Dendritic cell treated with granulocyte-macrophage colony-stimulating factor and Interleukin-4, amounts not matched to agents 40 ng/mL and 50 ng/mL, for 4 days (primary cell): Measurements from ENCODE around the gene CNDP2.
A peak's percentile ranks its signal among the peaks of the same experiment; 100 is the strongest.

Source experiments
- H3K27ac Mint-ChIP-seq: one replicate; pipeline ENCODE4 v1.8.0; 2022; ENCODE audit warnings: mild to moderate bottlenecking, mixed read lengths
- H3K27me3 Mint-ChIP-seq: one replicate; pipeline ENCODE4 v1.8.0; 2022; ENCODE audit warnings: mild to moderate bottlenecking, mixed read lengths
- H3K36me3 Mint-ChIP-seq: one replicate; pipeline ENCODE4 v1.8.0; 2022; ENCODE audit warnings: low read depth, mixed read lengths
- H3K4me1 Mint-ChIP-seq: one replicate; pipeline ENCODE4 v1.8.0; 2022; ENCODE audit warnings: low read depth, mixed read lengths
- H3K4me3 Mint-ChIP-seq: one replicate; pipeline ENCODE4 v1.8.0; 2022; ENCODE audit warnings: mild to moderate bottlenecking, moderate library complexity, mixed read lengths
- H3K9me3 Mint-ChIP-seq: one replicate; pipeline ENCODE4 v1.8.0; 2022; ENCODE audit warnings: mixed read lengths
- intact Hi-C: fragments of 100-400 bp; cut with micrococcal nuclease; formaldehyde crosslinking; loops from one replicate; pipeline ENCODE4 v1.15.0; 2022

CNDP2 gene

GRCh38 chr18:74534150-74534969 is 38.2 kb downstream of the CNDP2 start, which contains the start of gene CNDP1:
Gene CNDP1, plus strand, starts transcription at chr18:74534500. Its CDS starts 168 bp downstream, at chr18:74534668.
- no peaks in the 10 kb centered on the region for H3K4me1 Mint-ChIP-seq
- no peak within 1 kb of the TSS for H3K4me3 Mint-ChIP-seq
- no peak within 1 kb of the TSS for H3K27ac Mint-ChIP-seq

GRCh38 chr18:74534981-74535649 is 39.0 kb downstream of the CNDP2 start:
- H3K27me3 Mint-ChIP-seq, result peaks cover 4% of the 10 kb centered on the region
- intact Hi-C loops, result no loop called here
- no peak overlapping the region for H3K27ac Mint-ChIP-seq
- no peaks in the 10 kb centered on the region for H3K36me3 Mint-ChIP-seq
- no peak overlapping the region for H3K4me3 Mint-ChIP-seq
- no peaks in the 10 kb centered on the region for H3K4me1 Mint-ChIP-seq
- no peaks in the 10 kb centered on the region for H3K9me3 Mint-ChIP-seq

More at GRCh38 chr18:74534150-74534969, 38.2 kb downstream of the CNDP2 start, which contains the start of gene CNDP1:
- no peaks in the 10 kb centered on the region for H3K9me3 Mint-ChIP-seq
- no peaks in the 10 kb centered on the region for H3K36me3 Mint-ChIP-seq
- H3K27me3 Mint-ChIP-seq, result peaks cover 4% of the 10 kb centered on the region
- intact Hi-C loops, result no loop called here

- no peaks in the 10 kb centered on the region for H3K9me3 Mint-ChIP-seq
- no peaks in the 10 kb centered on the region for H3K36me3 Mint-ChIP-seq
- H3K27me3 Mint-ChIP-seq, result no peaks in the 10 kb centered on the region
- H3K4me3 Mint-ChIP-seq, result no peak overlapping the region
- no peaks in the 10 kb centered on the region for H3K4me1 Mint-ChIP-seq
- intact Hi-C loops, result no loop called here
- no peak overlapping the region for H3K27ac Mint-ChIP-seq
Measured at GRCh38 chr18:74539289-74539688, 43.1 kb downstream of the CNDP2 start.

- no peaks in the 10 kb centered on the region for H3K27me3 Mint-ChIP-seq
- no peaks in the 10 kb centered on the region for H3K9me3 Mint-ChIP-seq
- H3K4me3 Mint-ChIP-seq, result no peak overlapping the region
- H3K27ac Mint-ChIP-seq, result no peak overlapping the region
- H3K4me1 Mint-ChIP-seq, result no peaks in the 10 kb centered on the region
- H3K36me3 Mint-ChIP-seq, result no peaks in the 10 kb centered on the region
- intact Hi-C loops, result no loop called here
Measured at GRCh38 chr18:74540652-74541421, 44.7 kb downstream of the CNDP2 start.

GRCh38 chr18:74541703-74542555 is 45.8 kb downstream of the CNDP2 start:
- H3K9me3 Mint-ChIP-seq, result no peaks in the 10 kb centered on the region
- H3K4me1 Mint-ChIP-seq, result peaks cover 10% of the 10 kb centered on the region
- H3K4me3 Mint-ChIP-seq, result no peak overlapping the region
- intact Hi-C loops, result no loop called here
- no peaks in the 10 kb centered on the region for H3K36me3 Mint-ChIP-seq
- H3K27ac Mint-ChIP-seq, result no peak overlapping the region
- H3K27me3 Mint-ChIP-seq, result peaks cover 3% of the 10 kb centered on the region

- peaks cover 3% of the 10 kb centered on the region for H3K27me3 Mint-ChIP-seq
- H3K4me1 Mint-ChIP-seq, result peaks cover 10% of the 10 kb centered on the region
- intact Hi-C loops, result no loop called here
- no peak overlapping the region for H3K27ac Mint-ChIP-seq
- H3K4me3 Mint-ChIP-seq, result no peak overlapping the region
- H3K9me3 Mint-ChIP-seq, result no peaks in the 10 kb centered on the region
- no peaks in the 10 kb centered on the region for H3K36me3 Mint-ChIP-seq
Measured at GRCh38 chr18:74544898-74545297, 48.7 kb downstream of the CNDP2 start.

- Mint-ChIP-seq H3K27me3 (peaks cover 3% of the 10 kb centered on the region), H3K4me3 (no peak overlapping the region), H3K4me1 (peaks cover 10% of the 10 kb centered on the region), H3K36me3 (no peaks in the 10 kb centered on the region), H3K9me3 (no peaks in the 10 kb centered on the region), H3K27ac (peak overlapping the region; percentile 35)
- intact Hi-C loops, result no loop called here
Measured at GRCh38 chr18:74546007-74546406, 49.8 kb downstream of the CNDP2 start.

GRCh38 chr18:74546751-74547530 is 50.8 kb downstream of the CNDP2 start:
- H3K27me3 Mint-ChIP-seq, result peaks cover 3% of the 10 kb centered on the region
- H3K4me3 Mint-ChIP-seq, result no peak overlapping the region
- H3K27ac Mint-ChIP-seq, result no peak overlapping the region
- intact Hi-C loops, result no loop called here
- H3K4me1 Mint-ChIP-seq, result peaks cover 10% of the 10 kb centered on the region
- H3K36me3 Mint-ChIP-seq, result no peaks in the 10 kb centered on the region
- no peaks in the 10 kb centered on the region for H3K9me3 Mint-ChIP-seq

- Mint-ChIP-seq H3K27me3 (peaks cover 3% of the 10 kb centered on the region), H3K36me3 (no peaks in the 10 kb centered on the region), H3K4me3 (no peak overlapping the region), H3K9me3 (no peaks in the 10 kb centered on the region), H3K4me1 (peaks cover 10% of the 10 kb centered on the region), H3K27ac (no peak overlapping the region)
- intact Hi-C loops, result no loop called here
Measured at GRCh38 chr18:74547860-74548259, 51.7 kb downstream of the CNDP2 start.

GRCh38 chr18:74549591-74550104 is 53.5 kb downstream of the CNDP2 start:
- Mint-ChIP-seq H3K36me3 (no peaks in the 10 kb centered on the region), H3K27ac (no peak overlapping the region), H3K4me1 (peaks cover 10% of the 10 kb centered on the region), H3K4me3 (no peak overlapping the region), H3K27me3 (peaks cover 8% of the 10 kb centered on the region), H3K9me3 (no peaks in the 10 kb centered on the region)
- intact Hi-C loops, result loop anchor here (10.0 kb wide), 1 partner anchor 55 kb away; the partner anchor contains the start of gene CNDP2

- Mint-ChIP-seq H3K9me3 (no peaks in the 10 kb centered on the region), H3K27ac (no peak overlapping the region), H3K36me3 (no peaks in the 10 kb centered on the region), H3K4me1 (peaks cover 10% of the 10 kb centered on the region), H3K27me3 (peaks cover 8% of the 10 kb centered on the region), H3K4me3 (no peak overlapping the region)
- intact Hi-C loops, result loop anchor here (10.0 kb wide), 1 partner anchor 56 kb away; the partner anchor contains the start of gene CNDP2
Measured at GRCh38 chr18:74550886-74551285, 54.7 kb downstream of the CNDP2 start.

- H3K36me3 Mint-ChIP-seq, result no peaks in the 10 kb centered on the region
- no peaks in the 10 kb centered on the region for H3K9me3 Mint-ChIP-seq
- no peak overlapping the region for H3K27ac Mint-ChIP-seq
- peaks cover 5% of the 10 kb centered on the region for H3K4me1 Mint-ChIP-seq
- intact Hi-C loops, result loop anchor here (10.0 kb wide), 1 partner anchor 57 kb away; the partner anchor contains the start of gene CNDP2
- peaks cover 9% of the 10 kb centered on the region for H3K27me3 Mint-ChIP-seq
- no peak overlapping the region for H3K4me3 Mint-ChIP-seq
Measured at GRCh38 chr18:74551452-74551851, 55.3 kb downstream of the CNDP2 start.
